DND-41 (cell line): ENCODE measurements around the gene TAF7.

Source experiments
- CTCF ChIP-seq: IDR thresholded peaks from 2 replicates; pipeline ENCODE4 v1.5.1; 2012; ENCODE audit warnings: borderline replicate concordance, low read length, moderate library complexity, mild to moderate bottlenecking; ENCODE audit not compliant: poor library complexity, severe bottlenecking; ENCODE audit errors: extremely low read depth
- EZH2 ChIP-seq: IDR thresholded peaks from 3 replicates; pipeline ENCODE4 v1.6.1; 2012; ENCODE audit warnings: borderline replicate concordance, low read depth, mild to moderate bottlenecking, moderate library complexity, low read length, inconsistent platforms; ENCODE audit not compliant: severe bottlenecking

GRCh38 chr5:141272906-141273305 lies 47.7 kb downstream of the TAF7 start:
- TF ChIP-seq CTCF (peak; percentile 24), EZH2 (no peak)
